HL-60 (cell line): ENCODE measurements around the gene POLN.

Experiments used
- DNase-seq, 2 experiments: peaks; one replicate each; pipeline ENCODE4 v3.0.0-alpha.2; 2010 to 2020; ENCODE audit warnings: low read depth in 1 of 2, low spot score in 1 of 2
- H3K27ac ChIP-seq: fragments of 250-450 bp; sonication (Bioruptor Pico); replicated peaks from 2 replicates; pipeline ENCODE4 v1.5.1; 2020; ENCODE audit warnings: mild to moderate bottlenecking, moderate library complexity
- H3K27me3 ChIP-seq: fragments of 250-450 bp; sonication (Bioruptor Pico); 2 replicates; pipeline ENCODE4 v1.5.1; 2021; ENCODE audit warnings: mild to moderate bottlenecking, moderate library complexity; ENCODE audit not compliant: insufficient read depth, poor library complexity, severe bottlenecking
- H3K4me3 ChIP-seq: replicated peaks from 2 replicates; pipeline ENCODE4 v1.5.1; 2011; ENCODE audit warnings: mild to moderate bottlenecking, control low read depth, low read length; ENCODE audit not compliant: insufficient read depth
- CTCF ChIP-seq: IDR thresholded peaks from one replicate; pipeline ENCODE4 v1.5.1; 2011; ENCODE audit warnings: low read length, control low read depth, inconsistent platforms; ENCODE audit not compliant: insufficient read depth
- GABPA ChIP-seq: IDR thresholded peaks from 2 replicates; pipeline ENCODE4 v1.6.1; 2012; ENCODE audit warnings: low read depth
- POLR2AphosphoS5 ChIP-seq: IDR thresholded peaks from 2 replicates; pipeline ENCODE4 v1.6.1; 2012; ENCODE audit warnings: low read depth
- REST ChIP-seq: IDR thresholded peaks from 2 replicates; pipeline ENCODE4 v1.6.1; 2012; ENCODE audit warnings: low read depth; ENCODE audit not compliant: insufficient replicate concordance
- SPI1 ChIP-seq: IDR thresholded peaks from 2 replicates; pipeline ENCODE4 v1.6.1; 2012; ENCODE audit warnings: low read depth, mild to moderate bottlenecking, borderline replicate concordance

The POLN gene

GRCh38 chr4:2274320-2275043, 32.6 kb upstream of the POLN start:
- H3K4me3 ChIP-seq = no peak overlapping the region
- no peak for TF ChIP-seq REST
- no peak for TF ChIP-seq CTCF
- no peak for TF ChIP-seq SPI1
- no peak for TF ChIP-seq POLR2AphosphoS5
- no peak for TF ChIP-seq GABPA
- no peaks in the 10 kb centered on the region for H3K27me3 ChIP-seq
- H3K27ac ChIP-seq = no peak overlapping the region
- DNase-seq = no peak

GRCh38 chr4:2273657-2274319, 31.9 kb upstream of the POLN start:
- H3K27ac ChIP-seq = no peak overlapping the region
- TF ChIP-seq SPI1 (no peak), REST (no peak), POLR2AphosphoS5 (no peak), GABPA (no peak), CTCF (no peak)
- no peak for DNase-seq
- no peak overlapping the region for H3K4me3 ChIP-seq
- H3K27me3 ChIP-seq = no peaks in the 10 kb centered on the region

GRCh38 chr4:2273221-2273620, 31.3 kb upstream of the POLN start:
- DNase-seq = no peak
- Histone ChIP-seq H3K4me3 (no peak overlapping the region), H3K27ac (no peak overlapping the region), H3K27me3 (no peaks in the 10 kb centered on the region)
- TF ChIP-seq SPI1 = no peak
- TF ChIP-seq REST = no peak
- TF ChIP-seq GABPA = no peak
- TF ChIP-seq POLR2AphosphoS5 = no peak
- no peak for TF ChIP-seq CTCF
